ENCODE data around the gene SESN2. TPM values are rescaled to one million over a fixed set of nuclear protein-coding genes. Genes with fewer than 3 reads are reported as not detected.
A peak's percentile ranks its signal among the peaks of the same experiment; 100 is the strongest.

The SESN2 gene
- total and polyA plus RNA-seq, 10 of the 15 experiments (the other 5 are each of a cell fraction or from before 2014, with no cell fraction given) = 1.5 to 40.9 (median 17.8) TPM

GRCh38 chr1:28244549-28245251 is 14.6 kb upstream of the SESN2 start (continued):
- no peak for TF ChIP-seq ZBTB11 (CRISPR knock-in tag; IDR thresholded peaks at IDR 0.05)
- TF ChIP-seq RFX5 (IDR thresholded peaks at IDR 0.05; ENCODE audit: low read depth, low read length) = no peak
- TF ChIP-seq POLR2AphosphoS5 (IDR thresholded peaks at IDR 0.05; ENCODE audit: low read length) = peak; percentile 22; the same call in 1 of the 2 replicates
- peak; percentile 88 for TF ChIP-seq MEF2B (IDR thresholded peaks at IDR 0.05; ENCODE audit: partially characterized antibody, poor library complexity, severe bottlenecking)
- TF ChIP-seq BCL11A (IDR thresholded peaks at IDR 0.05; ENCODE audit: low read depth, low read length) = no peak
- TF ChIP-seq ZNF217 (IDR thresholded peaks at IDR 0.05) = no peak; the same call in 1 of the 2 replicates
- no peak for TF ChIP-seq REST (IDR thresholded peaks at IDR 0.05; ENCODE audit: low read depth, low read length)
- TF ChIP-seq TCF7 (IDR thresholded peaks at IDR 0.05; ENCODE audit: borderline replicate concordance) = no peak
- TF ChIP-seq CBX5 (IDR thresholded peaks at IDR 0.05; ENCODE audit: low read depth) = peak; percentile 72; the same call in 1 of the 2 replicates
- no peak for TF ChIP-seq NR2C2 (IDR thresholded peaks at IDR 0.05; ENCODE audit: borderline replicate concordance, control insufficient read depth, insufficient read length, low read depth)
- TF ChIP-seq BCL3 (IDR thresholded peaks at IDR 0.05; ENCODE audit: borderline replicate concordance, insufficient read depth, low read depth, low read length, poor library complexity, severe bottlenecking) = no peak
- 0 out of 2 replicates have a peak, but pooled peaks have one; percentile 13 for TF ChIP-seq NKRF (conservative IDR thresholded peaks at IDR 0.05)
- peak; percentile 74; the same call in 1 of the 2 replicates for TF ChIP-seq DPF2 (IDR thresholded peaks at IDR 0.05)
- no peak for TF ChIP-seq ZNF24 (IDR thresholded peaks at IDR 0.05)
- 0 out of 2 replicates have a peak, but pooled peaks have one; percentile 12 for TF ChIP-seq MXI1 (IDR thresholded peaks at IDR 0.05; ENCODE audit: low read depth, low read length)
- TF ChIP-seq USF2 (IDR thresholded peaks at IDR 0.05; ENCODE audit: borderline replicate concordance, low read depth, low read length) = no peak
- peak in 1 of 2 experiments; percentile 51; a peak in 2 of 4 replicates for TF ChIP-seq EP300 (IDR thresholded peaks at IDR 0.05; ENCODE audit: borderline replicate concordance in 1 of 2, control insufficient read depth in 1 of 2, low read depth in 2 of 2, low read length in 2 of 2)

All from GM12878 (cell line).